PC-9 (cell line): ENCODE results near the gene SRSF7.

Experiments used
- EZH2 ChIP-seq: fragments of 200-600 bp; sonication (generic); IDR thresholded peaks from 2 replicates; pipeline ENCODE4 v1.8.0; 2017; ENCODE audit warnings: antibody characterized with exemption, low read depth
- TF ChIP-seq, protein P1 (sequence below): fragments of 200-600 bp; sonication (generic); conservative IDR thresholded peaks from 2 replicates; pipeline ENCODE4 v1.6.1; 2017; ENCODE audit warnings: mixed run types, antibody characterized with exemption, mild to moderate bottlenecking, moderate library complexity

- TF ChIP-seq, protein P1, sequence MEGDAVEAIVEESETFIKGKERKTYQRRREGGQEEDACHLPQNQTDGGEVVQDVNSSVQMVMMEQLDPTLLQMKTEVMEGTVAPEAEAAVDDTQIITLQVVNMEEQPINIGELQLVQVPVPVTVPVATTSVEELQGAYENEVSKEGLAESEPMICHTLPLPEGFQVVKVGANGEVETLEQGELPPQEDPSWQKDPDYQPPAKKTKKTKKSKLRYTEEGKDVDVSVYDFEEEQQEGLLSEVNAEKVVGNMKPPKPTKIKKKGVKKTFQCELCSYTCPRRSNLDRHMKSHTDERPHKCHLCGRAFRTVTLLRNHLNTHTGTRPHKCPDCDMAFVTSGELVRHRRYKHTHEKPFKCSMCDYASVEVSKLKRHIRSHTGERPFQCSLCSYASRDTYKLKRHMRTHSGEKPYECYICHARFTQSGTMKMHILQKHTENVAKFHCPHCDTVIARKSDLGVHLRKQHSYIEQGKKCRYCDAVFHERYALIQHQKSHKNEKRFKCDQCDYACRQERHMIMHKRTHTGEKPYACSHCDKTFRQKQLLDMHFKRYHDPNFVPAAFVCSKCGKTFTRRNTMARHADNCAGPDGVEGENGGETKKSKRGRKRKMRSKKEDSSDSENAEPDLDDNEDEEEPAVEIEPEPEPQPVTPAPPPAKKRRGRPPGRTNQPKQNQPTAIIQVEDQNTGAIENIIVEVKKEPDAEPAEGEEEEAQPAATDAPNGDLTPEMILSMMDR, result no peak
- no peak for TF ChIP-seq EZH2
These were observed 50.9 kb downstream of the SRSF7 start for GRCh38 chr2:38700113-38700785.
